Keratinocyte (primary cell): ENCODE data around the gene RAB44. TPM values are rescaled to one million over a fixed set of nuclear protein-coding genes. Genes with fewer than 3 reads are reported as not detected.
A peak's percentile ranks its signal among the peaks of the same experiment; 100 is the strongest.

Source experiments
- DNase-seq: peaks from one replicate; pipeline ENCODE4 v3.0.0-alpha.2; 2011; ENCODE audit warnings: low read depth, missing footprints, low spot score
- FAIRE-seq: peaks from 2 replicates; lab custom pipeline; 2011; peaks lifted over from hg19 to GRCh38; lab: Jason Lieb, UNC
- H2AFZ ChIP-seq: 2 replicates; pipeline ENCODE4 v1.6.0; 2012; ENCODE audit warnings: low read length, control low read depth, inconsistent platforms; ENCODE audit not compliant: control insufficient read depth
- H3K27ac ChIP-seq: 2 replicates; pipeline ENCODE4 v1.5.1; 2011; ENCODE audit warnings: low read length; ENCODE audit not compliant: control insufficient read depth, insufficient read depth
- H3K27me3 ChIP-seq: 3 replicates; pipeline ENCODE4 v1.6.0; 2011; ENCODE audit warnings: low read length; ENCODE audit not compliant: control insufficient read depth, insufficient read depth; ENCODE audit errors: extremely low read depth
- H3K36me3 ChIP-seq, 2 experiments: 2 replicates in 1 of 2; 3 replicates in 1 of 2; pipeline ENCODE4 v1.5.1; 2011; ENCODE audit warnings: low read length in 2 of 2, mild to moderate bottlenecking in 1 of 2; ENCODE audit not compliant: control insufficient read depth in 2 of 2, insufficient read depth in 2 of 2; ENCODE audit errors: extremely low read depth in 1 of 2
- H3K4me1 ChIP-seq: 3 replicates; pipeline ENCODE4 v1.5.1; 2011; ENCODE audit warnings: low read length; ENCODE audit not compliant: control insufficient read depth, insufficient read depth; ENCODE audit errors: extremely low read depth
- H3K4me2 ChIP-seq: 3 replicates; pipeline ENCODE4 v1.6.0; 2011; ENCODE audit warnings: low read depth, low read length; ENCODE audit not compliant: control insufficient read depth, insufficient read depth; ENCODE audit errors: extremely low read depth
- H3K4me3 ChIP-seq, 3 experiments: fragments of 200-600 bp in 1 of 3; sonication (generic) in 1 of 3; 2 replicates in 2 of 3; 3 replicates in 1 of 3; pipeline ENCODE4 v1.5.1; 2011 to 2016; ENCODE audit warnings: low read length in 3 of 3, mild to moderate bottlenecking in 3 of 3, control low read depth in 2 of 3, inconsistent platforms in 1 of 3, low read depth in 1 of 3, mixed read lengths in 1 of 3, mixed run types in 1 of 3, moderate library complexity in 1 of 3; ENCODE audit not compliant: control insufficient read depth in 2 of 3, insufficient read depth in 2 of 3; ENCODE audit errors: extremely low read depth in 1 of 3
- H3K79me2 ChIP-seq: 2 replicates; pipeline ENCODE4 v1.6.0; 2012; ENCODE audit warnings: low read length; ENCODE audit not compliant: control insufficient read depth, insufficient read depth
- H3K9ac ChIP-seq: 3 replicates; pipeline ENCODE4 v1.6.0; 2011; ENCODE audit warnings: low read length; ENCODE audit not compliant: control insufficient read depth, insufficient read depth; ENCODE audit errors: extremely low read depth
- H3K9me1 ChIP-seq: 3 replicates; pipeline ENCODE4 v1.6.0; 2011; ENCODE audit warnings: low read length; ENCODE audit not compliant: control insufficient read depth, insufficient read depth; ENCODE audit errors: extremely low read depth
- H3K9me3 ChIP-seq: 2 replicates; pipeline ENCODE4 v1.5.1; 2012; ENCODE audit warnings: low read depth, low read length; ENCODE audit not compliant: control insufficient read depth
- H4K20me1 ChIP-seq: 3 replicates; pipeline ENCODE4 v1.6.0; 2011; ENCODE audit warnings: low read length; ENCODE audit not compliant: control insufficient read depth, insufficient read depth; ENCODE audit errors: extremely low read depth
- EZH2 ChIP-seq: IDR thresholded peaks from one replicate; pipeline ENCODE4 v1.6.1; 2012; ENCODE audit warnings: inconsistent platforms, mild to moderate bottlenecking, low read length, moderate library complexity
- dilution Hi-C: fragments of 300-500 bp; cut with MboI; formaldehyde crosslinking; loops from one replicate; pipeline ENCODE4 v1.7.0; 2020; ENCODE audit warnings: low sequenced_read_pairs; ENCODE audit not compliant: extremely low pct_ligation_motif_present
- polyA plus RNA-seq, 5 experiments: library from polyadenylated mRNA; depleted of rRNA in 3 of 5; stranded (reverse) in 3 of 5; stranded (forward) in 1 of 5; unstranded in 1 of 5; fragments of >200 nt; gene quantifications; 1 replicate in 1 of 5; 2 replicates in 3 of 5; 3 replicates in 1 of 5; pipeline versions ENCODE4 v1.2.1 to v1.2.3, GENCODE V29; 2011 to 2012; ENCODE audit warnings: missing spikeins in 2 of 5, low read depth in 1 of 5, low replicate concordance in 1 of 5
- TF ChIP-seq, protein P1 (sequence below), 3 experiments: IDR thresholded peaks in 1 of 3; conservative IDR thresholded peaks in 1 of 3; optimal IDR thresholded peaks in 1 of 3; 2 replicates in 2 of 3; 3 replicates in 1 of 3; pipeline versions ENCODE3 to v1.5.1; 2011; ENCODE audit warnings: low read length in 3 of 3, mild to moderate bottlenecking in 3 of 3, moderate library complexity in 2 of 3, control low read depth in 1 of 3, inconsistent platforms in 1 of 3; ENCODE audit not compliant: insufficient read depth in 2 of 3; ENCODE audit errors: extremely low read depth in 1 of 3

Gene RAB44
- polyA plus RNA-seq, 1 donor (not counting 4 experiments of a cell fraction or from before 2014, with no cell fraction given), result 0.03 TPM

DNA sequence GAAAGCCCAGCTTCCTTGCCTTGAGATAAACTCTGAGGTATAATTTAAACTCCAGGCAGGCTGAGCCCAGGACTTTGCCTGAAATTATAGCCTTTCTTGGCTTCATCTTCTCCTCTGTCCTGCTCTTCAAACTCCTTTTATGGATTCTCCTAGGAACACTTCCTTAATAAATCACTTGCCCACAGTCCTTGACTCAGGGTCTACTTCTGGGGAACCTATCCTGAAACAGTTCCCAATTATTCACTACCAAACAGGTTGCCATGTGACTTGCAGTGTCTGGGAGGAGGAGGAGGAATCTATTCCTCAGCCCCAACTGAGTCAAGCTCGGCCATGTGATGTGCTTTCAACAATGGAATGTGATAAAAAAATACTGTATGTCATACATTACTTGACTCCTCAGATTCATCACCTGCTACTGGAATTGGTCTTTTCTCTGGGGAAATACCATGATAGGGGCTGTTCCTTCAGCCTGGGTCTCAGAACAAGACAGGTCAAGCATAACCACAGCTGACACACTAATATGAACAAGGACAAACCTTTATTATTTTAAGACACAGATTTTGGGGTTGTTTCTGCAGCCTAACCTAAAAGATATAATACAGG is 39.6 kb upstream of the RAB44 start:
- H3K27me3 ChIP-seq, result no peaks in the 10 kb centered on the region
- H2AFZ ChIP-seq, result no peak overlapping the region
- dilution Hi-C loops, result no loop called here
- H3K79me2 ChIP-seq, result no peaks in the 10 kb centered on the region
- H3K4me2 ChIP-seq, result peak overlapping the region; percentile 34
- DNase-seq (no peak), FAIRE-seq (no peak)
- peaks cover 24% of the 10 kb centered on the region for H3K4me1 ChIP-seq
- H3K9me3 ChIP-seq, result no peaks in the 10 kb centered on the region
- no peak for TF ChIP-seq EZH2
- TF ChIP-seq, protein P1, sequence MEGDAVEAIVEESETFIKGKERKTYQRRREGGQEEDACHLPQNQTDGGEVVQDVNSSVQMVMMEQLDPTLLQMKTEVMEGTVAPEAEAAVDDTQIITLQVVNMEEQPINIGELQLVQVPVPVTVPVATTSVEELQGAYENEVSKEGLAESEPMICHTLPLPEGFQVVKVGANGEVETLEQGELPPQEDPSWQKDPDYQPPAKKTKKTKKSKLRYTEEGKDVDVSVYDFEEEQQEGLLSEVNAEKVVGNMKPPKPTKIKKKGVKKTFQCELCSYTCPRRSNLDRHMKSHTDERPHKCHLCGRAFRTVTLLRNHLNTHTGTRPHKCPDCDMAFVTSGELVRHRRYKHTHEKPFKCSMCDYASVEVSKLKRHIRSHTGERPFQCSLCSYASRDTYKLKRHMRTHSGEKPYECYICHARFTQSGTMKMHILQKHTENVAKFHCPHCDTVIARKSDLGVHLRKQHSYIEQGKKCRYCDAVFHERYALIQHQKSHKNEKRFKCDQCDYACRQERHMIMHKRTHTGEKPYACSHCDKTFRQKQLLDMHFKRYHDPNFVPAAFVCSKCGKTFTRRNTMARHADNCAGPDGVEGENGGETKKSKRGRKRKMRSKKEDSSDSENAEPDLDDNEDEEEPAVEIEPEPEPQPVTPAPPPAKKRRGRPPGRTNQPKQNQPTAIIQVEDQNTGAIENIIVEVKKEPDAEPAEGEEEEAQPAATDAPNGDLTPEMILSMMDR (optimal IDR thresholded peaks at IDR 0.05 in 1 of 3, IDR thresholded peaks at IDR 0.05 in 1 of 3, conservative IDR thresholded peaks at IDR 0.05 in 1 of 3; ENCODE audit: extremely low read depth in 1 of 3, insufficient read depth in 2 of 3, low read length in 3 of 3), result no peak
- no peaks in the 10 kb centered on the region for H3K36me3 ChIP-seq
- H3K27ac ChIP-seq, result no peak overlapping the region
- H3K9ac ChIP-seq, result no peak overlapping the region
- no peaks in the 10 kb centered on the region for H3K9me1 ChIP-seq
- H4K20me1 ChIP-seq, result no peaks in the 10 kb centered on the region
- H3K4me3 ChIP-seq, result no peak overlapping the region

DNA sequence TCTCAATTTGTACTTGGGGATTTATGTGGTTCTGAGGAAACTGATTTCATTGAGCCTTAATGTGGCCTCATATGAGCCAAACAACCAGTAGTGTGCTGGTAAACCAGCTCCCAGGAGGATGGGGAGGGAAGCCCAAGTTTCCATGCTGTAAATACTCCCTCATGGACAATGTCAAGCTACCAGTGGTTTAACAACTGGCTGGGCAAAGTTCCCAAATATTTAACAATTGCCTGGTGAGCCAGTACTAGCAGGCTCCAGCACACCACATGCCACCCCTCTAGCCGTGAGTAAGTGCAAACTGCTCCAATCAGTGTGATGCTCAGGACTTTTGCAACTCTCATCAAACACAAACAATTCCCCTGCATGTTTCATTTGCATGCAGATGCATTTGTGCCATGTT is 38.4 kb upstream of the RAB44 start:
- Histone ChIP-seq H3K79me2 (no peaks in the 10 kb centered on the region), H3K4me2 (no peak overlapping the region), H2AFZ (no peak overlapping the region), H3K9me3 (no peaks in the 10 kb centered on the region), H3K4me3 (no peak overlapping the region), H3K27me3 (no peaks in the 10 kb centered on the region), H3K36me3 (no peaks in the 10 kb centered on the region), H4K20me1 (no peaks in the 10 kb centered on the region), H3K9me1 (no peaks in the 10 kb centered on the region), H3K27ac (no peak overlapping the region), H3K4me1 (peaks cover 27% of the 10 kb centered on the region), H3K9ac (no peak overlapping the region)
- DNase-seq (no peak), FAIRE-seq (no peak)
- no peak for TF ChIP-seq EZH2
- TF ChIP-seq, protein P1 (optimal IDR thresholded peaks at IDR 0.05 in 1 of 3, IDR thresholded peaks at IDR 0.05 in 1 of 3, conservative IDR thresholded peaks at IDR 0.05 in 1 of 3; ENCODE audit: extremely low read depth in 1 of 3, insufficient read depth in 2 of 3, low read length in 3 of 3), result no peak
- dilution Hi-C loops, result no loop called here
